MM.1S (cell line): ENCODE results near the gene PCTP.

Source experiments
- DNase-seq: peaks from one replicate; pipeline ENCODE4 v3.0.0-alpha.2; 2015
- H2AFZ ChIP-seq: fragments of 300-600 bp; sonication (generic); 2 replicates; pipeline ENCODE4 v1.6.0; 2016; ENCODE audit warnings: antibody characterized with exemption, low read length
- H3F3A ChIP-seq: fragments of 300-600 bp; sonication (generic); 2 replicates; pipeline ENCODE4 v1.6.1; 2016; ENCODE audit warnings: mild to moderate bottlenecking, antibody characterized with exemption, low read length, moderate library complexity, mixed read lengths; ENCODE audit not compliant: insufficient read depth
- H3K27ac ChIP-seq: fragments of 300-600 bp; sonication (generic); 2 replicates; pipeline ENCODE4 v1.5.1; 2016; ENCODE audit warnings: mild to moderate bottlenecking, low read length
- H3K27me3 ChIP-seq: fragments of 300-600 bp; sonication (generic); replicated peaks from 2 replicates; pipeline ENCODE4 v1.6.0; 2016; ENCODE audit warnings: low read length; ENCODE audit not compliant: insufficient read depth
- H3K36me3 ChIP-seq: fragments of 300-600 bp; sonication (generic); replicated peaks from 2 replicates; pipeline ENCODE4 v1.6.1; 2016; ENCODE audit warnings: mild to moderate bottlenecking, low read length, mixed read lengths; ENCODE audit not compliant: insufficient read depth
- H3K4me1 ChIP-seq: fragments of 300-600 bp; sonication (generic); 2 replicates; pipeline ENCODE4 v1.6.1; 2016; ENCODE audit warnings: low read length, mixed read lengths
- H3K4me2 ChIP-seq: fragments of 300-600 bp; sonication (generic); 2 replicates; pipeline ENCODE4 v1.6.0; 2016; ENCODE audit warnings: low read depth, low read length
- H3K4me3 ChIP-seq: fragments of 300-600 bp; sonication (generic); 2 replicates; pipeline ENCODE4 v1.5.1; 2016; ENCODE audit warnings: low read length, mixed read lengths
- H3K79me2 ChIP-seq: fragments of 300-600 bp; sonication (generic); 2 replicates; pipeline ENCODE4 v1.6.1; 2016; ENCODE audit warnings: mixed run types, low read length, mixed read lengths
- H3K9ac ChIP-seq: fragments of 300-600 bp; sonication (generic); 2 replicates; pipeline ENCODE4 v1.6.1; 2016; ENCODE audit warnings: low read length, mixed read lengths
- H3K9me2 ChIP-seq: fragments of 300-600 bp; sonication (generic); replicated peaks from 2 replicates; pipeline ENCODE4 v1.6.1; 2016; ENCODE audit warnings: mild to moderate bottlenecking, low read length, mixed read lengths; ENCODE audit not compliant: insufficient read depth
- H3K9me3 ChIP-seq: fragments of 300-600 bp; sonication (generic); replicated peaks from 2 replicates; pipeline ENCODE4 v1.6.1; 2016; ENCODE audit warnings: mild to moderate bottlenecking, low read length, mixed read lengths; ENCODE audit not compliant: insufficient read depth
- H4K20me1 ChIP-seq: fragments of 300-600 bp; sonication (generic); 2 replicates; pipeline ENCODE4 v1.6.1; 2016; ENCODE audit warnings: mild to moderate bottlenecking, low read length, moderate library complexity, mixed read lengths; ENCODE audit not compliant: insufficient read depth
- CTCF ChIP-seq: fragments of 300-600 bp; sonication (generic); IDR thresholded peaks from 2 replicates; pipeline ENCODE4 v1.5.1; 2016; ENCODE audit warnings: antibody characterized with exemption, low read length, mixed read lengths
- EZH2 ChIP-seq: fragments of 300-600 bp; sonication (generic); optimal IDR thresholded peaks from 2 replicates; pipeline ENCODE3; 2017; ENCODE audit warnings: low read depth, mild to moderate bottlenecking, antibody characterized with exemption, low read length, mixed read lengths
- EZH2phosphoT487 ChIP-seq: fragments of 300-600 bp; sonication (generic); IDR thresholded peaks from 2 replicates; pipeline ENCODE4 v1.6.1; 2018; ENCODE audit warnings: antibody characterized with exemption, low read length

PCTP gene

GRCh38 chr17:55794725-55795482 lies 44.1 kb downstream of the PCTP start:
- Histone ChIP-seq H3F3A (no peaks in the 10 kb centered on the region), H3K4me1 (no peaks in the 10 kb centered on the region), H3K27ac (no peak overlapping the region), H3K27me3 (no peaks in the 10 kb centered on the region), H3K9me3 (no peaks in the 10 kb centered on the region), H3K4me3 (no peak overlapping the region), H4K20me1 (no peaks in the 10 kb centered on the region), H3K79me2 (no peaks in the 10 kb centered on the region), H3K4me2 (no peak overlapping the region), H2AFZ (no peak overlapping the region), H3K9me2 (no peaks in the 10 kb centered on the region), H3K36me3 (no peaks in the 10 kb centered on the region), H3K9ac (no peak overlapping the region)
- no peak for TF ChIP-seq EZH2phosphoT487
- TF ChIP-seq EZH2, result no peak
- TF ChIP-seq CTCF, result no peak
- DNase-seq, result no peak

DNA sequence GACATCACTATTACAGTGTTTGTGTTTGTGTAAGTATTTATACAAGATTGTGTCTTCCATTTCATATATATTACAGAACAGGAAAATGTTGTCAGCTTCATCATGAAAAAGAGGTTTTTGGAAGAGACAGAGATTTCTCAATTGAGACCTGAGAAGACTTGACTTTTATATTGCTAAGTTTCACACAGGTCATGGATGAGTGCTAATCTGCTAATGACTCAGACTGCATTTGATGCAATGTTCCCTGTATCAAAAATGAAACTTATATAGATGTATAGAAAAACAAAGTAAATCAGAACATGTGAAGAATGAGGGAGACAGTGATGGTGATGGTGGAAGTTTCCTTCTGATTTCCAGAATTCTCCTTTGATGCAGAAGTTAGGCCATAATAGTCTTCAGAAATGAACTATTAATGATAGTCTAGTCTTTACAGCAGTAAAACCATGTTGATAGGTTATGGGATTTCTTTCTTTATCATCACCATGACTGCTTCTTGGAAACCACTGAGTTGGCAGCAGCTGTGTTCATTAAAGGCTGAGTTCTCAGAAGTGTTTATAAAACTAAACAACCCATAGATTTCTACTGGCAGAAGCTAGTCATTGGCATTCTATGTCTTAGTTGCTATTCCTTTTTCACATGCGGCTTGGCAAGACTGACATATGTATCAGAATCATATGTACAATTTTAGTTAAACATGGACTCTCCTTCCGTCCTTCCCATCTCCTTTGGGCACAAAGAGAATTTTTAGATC lies 56.1 kb downstream of the PCTP start:
- TF ChIP-seq EZH2, result no peak
- TF ChIP-seq EZH2phosphoT487, result no peak
- TF ChIP-seq CTCF, result no peak
- Histone ChIP-seq H3K4me1 (no peaks in the 10 kb centered on the region), H3K36me3 (no peaks in the 10 kb centered on the region), H3K27me3 (no peaks in the 10 kb centered on the region), H3F3A (no peaks in the 10 kb centered on the region), H4K20me1 (no peaks in the 10 kb centered on the region), H3K9me2 (no peaks in the 10 kb centered on the region), H3K9me3 (no peaks in the 10 kb centered on the region), H2AFZ (no peak overlapping the region), H3K4me3 (no peak overlapping the region), H3K9ac (no peak overlapping the region), H3K27ac (no peak overlapping the region), H3K79me2 (no peaks in the 10 kb centered on the region), H3K4me2 (no peak overlapping the region)
- no peak for DNase-seq

DNA sequence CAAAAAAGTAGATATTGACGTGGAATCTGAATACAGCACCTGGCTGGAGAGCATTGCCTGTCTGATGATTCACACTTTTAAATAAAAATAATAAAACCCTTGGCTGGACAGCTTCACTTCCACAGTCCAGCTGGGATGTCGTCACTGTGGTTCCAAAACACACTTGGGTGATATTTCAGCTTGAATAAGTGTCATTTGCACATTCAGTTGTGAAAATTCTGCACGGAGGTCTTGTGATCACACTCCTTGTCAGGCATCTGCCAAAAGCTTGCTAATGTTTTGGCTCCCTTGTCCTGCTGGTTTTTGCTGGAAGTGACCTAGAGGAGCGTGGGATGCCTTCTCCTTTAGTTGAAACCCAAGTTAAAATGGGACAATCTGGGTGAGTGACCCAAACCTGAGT lies 60.7 kb downstream of the PCTP start:
- no peaks in the 10 kb centered on the region for H3K79me2 ChIP-seq
- no peak overlapping the region for H2AFZ ChIP-seq
- H3K9ac ChIP-seq, result no peak overlapping the region
- H3K9me2 ChIP-seq, result no peaks in the 10 kb centered on the region
- no peak for TF ChIP-seq EZH2
- TF ChIP-seq CTCF, result no peak
- TF ChIP-seq EZH2phosphoT487, result no peak
- H3K4me3 ChIP-seq, result no peak overlapping the region
- no peak for DNase-seq
- no peak overlapping the region for H3K27ac ChIP-seq
- H3F3A ChIP-seq, result no peaks in the 10 kb centered on the region
- H3K4me2 ChIP-seq, result no peak overlapping the region
- no peaks in the 10 kb centered on the region for H4K20me1 ChIP-seq
- H3K36me3 ChIP-seq, result no peaks in the 10 kb centered on the region
- H3K27me3 ChIP-seq, result no peaks in the 10 kb centered on the region
- no peaks in the 10 kb centered on the region for H3K9me3 ChIP-seq
- H3K4me1 ChIP-seq, result no peaks in the 10 kb centered on the region
